ENCODE data around the gene HACE1. TPM values are rescaled to one million over a fixed set of nuclear protein-coding genes. Genes with fewer than 3 reads are reported as not detected.
"Not testable (repeated sequence)": the region's sequence is repeated elsewhere in the genome, so short reads cannot be mapped to it uniquely, and the experiment has no call there.

HACE1 gene
- total RNA-seq, 1 donor from 2014 or later = 23.6 TPM

- no peak for DNase-seq (ENCODE audit: low spot score, unreplicated experiment)
- no peaks in the 10 kb centered on the region for H3K9me3 Mint-ChIP-seq (ENCODE audit: low read depth)
- H3K27ac Mint-ChIP-seq = no peak overlapping the region
- no peak for TF ChIP-seq CTCF (IDR thresholded peaks at IDR 0.05; ENCODE audit: unreplicated experiment)
- H3K36me3 Mint-ChIP-seq (ENCODE audit: insufficient read depth) = no peaks in the 10 kb centered on the region
- peaks cover 4% of the 10 kb centered on the region for H3K27me3 Mint-ChIP-seq
- no peak overlapping the region for H3K4me3 Mint-ChIP-seq (ENCODE audit: low read depth)
- H3K4me1 Mint-ChIP-seq (ENCODE audit: low read depth) = no peaks in the 10 kb centered on the region
Observed at GRCh38 chr6:104881964-104882668, 22.4 kb upstream of the HACE1 start.

GRCh38 chr6:104862456-104862855 is 2.7 kb upstream of the HACE1 start:
- no peak overlapping the region for H3K4me3 Mint-ChIP-seq (ENCODE audit: low read depth)
- H3K27me3 Mint-ChIP-seq = no peaks in the 10 kb centered on the region
- no peaks in the 10 kb centered on the region for H3K9me3 Mint-ChIP-seq (ENCODE audit: low read depth)
- H3K27ac Mint-ChIP-seq = no peak overlapping the region
- no peaks in the 10 kb centered on the region for H3K36me3 Mint-ChIP-seq (ENCODE audit: insufficient read depth)
- peaks cover 10% of the 10 kb centered on the region for H3K4me1 Mint-ChIP-seq (ENCODE audit: low read depth)
- no peak for DNase-seq (ENCODE audit: low spot score, unreplicated experiment)
- no peak for TF ChIP-seq CTCF (IDR thresholded peaks at IDR 0.05; ENCODE audit: unreplicated experiment)

- Mint-ChIP-seq H3K9me3 (ENCODE audit: low read depth) (no peaks in the 10 kb centered on the region), H3K27me3 (no peaks in the 10 kb centered on the region), H3K4me3 (ENCODE audit: low read depth) (peak overlapping the region; percentile 94), H3K27ac (peak overlapping the region; percentile 75), H3K36me3 (ENCODE audit: insufficient read depth) (no peaks in the 10 kb centered on the region), H3K4me1 (ENCODE audit: low read depth) (peaks cover 10% of the 10 kb centered on the region)
- TF ChIP-seq CTCF (IDR thresholded peaks at IDR 0.05; ENCODE audit: unreplicated experiment) = no peak
- DNase-seq (ENCODE audit: low spot score, unreplicated experiment) = no peak
Observed at GRCh38 chr6:104860221-104860620, 502 bp upstream of the HACE1 start.

- H3K9me3 Mint-ChIP-seq (ENCODE audit: low read depth) = no peaks in the 10 kb centered on the region
- peak overlapping the region; percentile 94 for H3K4me3 Mint-ChIP-seq (ENCODE audit: low read depth)
- H3K27ac Mint-ChIP-seq = peak overlapping the region; percentile 22
- no peaks in the 10 kb centered on the region for H3K27me3 Mint-ChIP-seq
- no peak for TF ChIP-seq CTCF (IDR thresholded peaks at IDR 0.05; ENCODE audit: unreplicated experiment)
- no peaks in the 10 kb centered on the region for H3K36me3 Mint-ChIP-seq (ENCODE audit: insufficient read depth)
- peaks cover 10% of the 10 kb centered on the region for H3K4me1 Mint-ChIP-seq (ENCODE audit: low read depth)
- no peak for DNase-seq (ENCODE audit: low spot score, unreplicated experiment)
Observed at GRCh38 chr6:104858642-104859041, 1.1 kb downstream of the HACE1 start.

GRCh38 chr6:104855507-104855906 is 4.2 kb downstream of the HACE1 start:
- no peak overlapping the region for H3K4me3 Mint-ChIP-seq (ENCODE audit: low read depth)
- no peaks in the 10 kb centered on the region for H3K9me3 Mint-ChIP-seq (ENCODE audit: low read depth)

GRCh38 chr6:104847721-104848120 is 12.0 kb downstream of the HACE1 start:
- H3K4me1 Mint-ChIP-seq (ENCODE audit: low read depth); H3K27ac Mint-ChIP-seq; H3K27me3 Mint-ChIP-seq; DNase-seq (ENCODE audit: low spot score, unreplicated experiment); H3K4me3 Mint-ChIP-seq (ENCODE audit: low read depth); H3K9me3 Mint-ChIP-seq (ENCODE audit: low read depth): not testable (repeated sequence)
- H3K36me3 Mint-ChIP-seq (ENCODE audit: insufficient read depth) = peaks cover 21% of the 10 kb centered on the region

More at GRCh38 chr6:104855507-104855906, 4.2 kb downstream of the HACE1 start:
- no peak for TF ChIP-seq CTCF (IDR thresholded peaks at IDR 0.05; ENCODE audit: unreplicated experiment)
- no peak overlapping the region for H3K27ac Mint-ChIP-seq
- H3K36me3 Mint-ChIP-seq (ENCODE audit: insufficient read depth) = peaks cover 8% of the 10 kb centered on the region
- H3K27me3 Mint-ChIP-seq = no peaks in the 10 kb centered on the region
- H3K4me1 Mint-ChIP-seq (ENCODE audit: low read depth) = peaks cover 10% of the 10 kb centered on the region
- no peak for DNase-seq (ENCODE audit: low spot score, unreplicated experiment)
